Spleen (tissue), 7 donors: Measurements from ENCODE around the gene FBXL17.

Experiments
- CTCF ChIP-seq, 11 experiments: fragments of 200-600 bp in 7 of 11; fragments of 450-650 bp in 4 of 11; sonication (generic) in 4 of 11; IDR thresholded peaks in 8 of 11; conservative IDR thresholded peaks in 3 of 11; 1 replicate in 7 of 11; 2 replicates in 4 of 11; pipeline versions ENCODE4 v1.4.0 to v1.8.0; 2016 to 2021; ENCODE audit warnings: antibody characterized with exemption in 11 of 11, inconsistent platforms in 4 of 11, mild to moderate bottlenecking in 1 of 11
- POLR2A ChIP-seq, 3 donors: fragments of 450-650 bp; IDR thresholded peaks; one replicate each; pipeline ENCODE4 v1.5.1; 2017; ENCODE audit warnings: antibody characterized with exemption in 3 of 3, mild to moderate bottlenecking in 1 of 3
- donor health status: DM: no; HTN: no; CAD: no; lungs with moderate emphysema.
- donor health status: DM: no; HTN: no; CAD: no.
- donor health status: DM: no; HTN: no; CAD: no.

- TF ChIP-seq CTCF (IDR thresholded peaks at IDR 0.05 in 8 of 11, conservative IDR thresholded peaks at IDR 0.05 in 3 of 11) = no peak
- no peak for TF ChIP-seq POLR2A (IDR thresholded peaks at IDR 0.05)
Observed at GRCh38 chr5:108367679-108368334, 14.1 kb downstream of the FBXL17 start.
